Daoy (cell line): ENCODE results near the gene IGSF6. TPM values are rescaled to one million over a fixed set of nuclear protein-coding genes. Genes with fewer than 3 reads are reported as not detected.
A peak's percentile ranks its signal among the peaks of the same experiment; 100 is the strongest.
"Not testable (repeated sequence)": the region's sequence is repeated elsewhere in the genome, so short reads cannot be mapped to it uniquely, and the experiment has no call there.

ENCODE experiments used
- DNase-seq: peaks from one replicate; pipeline ENCODE4 v3.0.0-alpha.2; 2015; ENCODE audit warnings: low read depth
- total RNA-seq: library from RNA; depleted of rRNA; stranded (reverse); fragments of >200 nt; shearing (Covaris generic); gene quantifications from 2 replicates; pipeline ENCODE4 v1.2.3, GENCODE V29; 2014; rRNA removed

Gene IGSF6
- not detected in 2 replicates for total RNA-seq

GRCh38 chr16:21652453-21652852 is at the start of gene IGSF6:
Gene IGSF6, minus strand, starts transcription at chr16:21652608. Its CDS starts 10 bp downstream, at chr16:21652598.
- DNase-seq = no peak

GRCh38 chr16:21701271-21701670 is 48.9 kb upstream of the IGSF6 start:
- DNase-seq = no peak

- DNase-seq = no peak
Measured at GRCh38 chr16:21698169-21699032, 46.0 kb upstream of the IGSF6 start.

- no peak for DNase-seq
Measured at GRCh38 chr16:21697032-21697431, 44.6 kb upstream of the IGSF6 start.

GRCh38 chr16:21694609-21695008 is 42.2 kb upstream of the IGSF6 start:
- no peak for DNase-seq

GRCh38 chr16:21690967-21691366 is 38.6 kb upstream of the IGSF6 start:
- not testable (repeated sequence) for DNase-seq

GRCh38 chr16:21689107-21689506 is 36.7 kb upstream of the IGSF6 start:
- no peak for DNase-seq

- DNase-seq = peak; percentile 16
Measured at GRCh38 chr16:21685034-21685455, 32.6 kb upstream of the IGSF6 start.

- peak; percentile 44 for DNase-seq
Measured at GRCh38 chr16:21684199-21684598, 31.8 kb upstream of the IGSF6 start.

- no peak for DNase-seq
Measured at GRCh38 chr16:21683184-21683583, 30.8 kb upstream of the IGSF6 start.

- DNase-seq = not testable (repeated sequence)
Measured at GRCh38 chr16:21680714-21681113, 28.3 kb upstream of the IGSF6 start.

- DNase-seq = peak; percentile 51
Measured at GRCh38 chr16:21674456-21674855, 22.0 kb upstream of the IGSF6 start.

- no peak for DNase-seq
Measured at GRCh38 chr16:21673469-21673868, 21.1 kb upstream of the IGSF6 start.

- no peak for DNase-seq
Measured at GRCh38 chr16:21667575-21667974, 15.2 kb upstream of the IGSF6 start.

- DNase-seq = no peak
Measured at GRCh38 chr16:21666772-21667171, 14.4 kb upstream of the IGSF6 start.

- DNase-seq = no peak
Measured at GRCh38 chr16:21664801-21665492, 12.5 kb upstream of the IGSF6 start.

- no peak for DNase-seq
Measured at GRCh38 chr16:21663889-21664647, 11.7 kb upstream of the IGSF6 start, which contains the start of gene OTOA. Gene OTOA, plus strand, starts transcription at chr16:21663968. Its CDS starts 14,547 bp downstream, at chr16:21678515.

- DNase-seq = no peak
Measured at GRCh38 chr16:21659124-21659523, 6.7 kb upstream of the IGSF6 start.

- DNase-seq = peak; percentile 29
Measured at GRCh38 chr16:21656795-21657768, 4.7 kb upstream of the IGSF6 start.

GRCh38 chr16:21654881-21655280 is 2.5 kb upstream of the IGSF6 start:
- DNase-seq = no peak

GRCh38 chr16:21654466-21654865 is 2.1 kb upstream of the IGSF6 start:
- no peak for DNase-seq
